Skeletal muscle tissue (tissue), 4 donors: Measurements from ENCODE around the gene XIRP1. TPM values are rescaled to one million over a fixed set of nuclear protein-coding genes. Genes with fewer than 3 reads are reported as not detected.

Experiments
- H3K27ac ChIP-seq: one replicate; pipeline ENCODE4 v1.7.0; 2013; ENCODE audit warnings: mild to moderate bottlenecking, low read depth, low read length, inconsistent platforms
- H3K27me3 ChIP-seq, 3 donors: one replicate each; pipeline ENCODE4 v1.7.0; 2013; ENCODE audit warnings: low read length in 3 of 3; ENCODE audit not compliant: control insufficient read depth in 3 of 3, insufficient read depth in 3 of 3
- H3K36me3 ChIP-seq, 3 donors: one replicate each; pipeline ENCODE4 v1.7.0; 2013; ENCODE audit warnings: low read length in 3 of 3; ENCODE audit not compliant: control insufficient read depth in 3 of 3, insufficient read depth in 3 of 3
- H3K4me1 ChIP-seq, 3 donors: one replicate each; pipeline ENCODE4 v1.7.0; 2013; ENCODE audit warnings: low read length in 3 of 3, mild to moderate bottlenecking in 3 of 3; ENCODE audit not compliant: control insufficient read depth in 3 of 3, insufficient read depth in 3 of 3
- H3K4me3 ChIP-seq, 3 donors: one replicate each; pipeline ENCODE4 v1.7.0; 2013; ENCODE audit warnings: low read length in 3 of 3
- H3K9ac ChIP-seq, 3 donors: one replicate each; pipeline ENCODE4 v1.7.0; 2013; ENCODE audit warnings: low read length in 3 of 3, mild to moderate bottlenecking in 3 of 3, moderate library complexity in 2 of 3, low read depth in 1 of 3
- H3K9me3 ChIP-seq, 3 donors: one replicate each; pipeline ENCODE4 v1.7.0; 2013; ENCODE audit warnings: low read length in 3 of 3; ENCODE audit not compliant: control insufficient read depth in 3 of 3
- total RNA-seq: library from RNA; depleted of rRNA; stranded (reverse); fragments of >200 nt; gene quantifications from one replicate; pipeline ENCODE4 v1.2.3, GENCODE V29; 2014
- donor health status: Osteomylitis.

Gene XIRP1
- total RNA-seq, 1 donor from 2014 or later, result 30.8 TPM

- H3K27ac ChIP-seq, result peak overlapping the region; percentile 100
- no peaks in the 10 kb centered on the region for H3K9me3 ChIP-seq
- no peaks in the 10 kb centered on the region for H3K27me3 ChIP-seq
- H3K4me1 ChIP-seq, result peaks cover 19 to 33% (median 25%) of the 10 kb centered on the region in 3 donors
- peaks cover 0 to under 1% (median 0%) of the 10 kb centered on the region in 3 donors for H3K36me3 ChIP-seq
- peak overlapping the region in 2 of 3 donors; percentile 29 to 54 for H3K4me3 ChIP-seq
- H3K9ac ChIP-seq, result peak overlapping the region; percentile 62 to 79 (median 74)
Observed at GRCh38 chr3:39196671-39197356, 4.4 kb upstream of the XIRP1 start.

- H3K27ac ChIP-seq, result peak overlapping the region; percentile 100
- peaks cover 19 to 39% (median 29%) of the 10 kb centered on the region in 3 donors for H3K4me1 ChIP-seq
- H3K4me3 ChIP-seq, result peak overlapping the region in 2 of 3 donors; percentile 29 to 54
Observed at GRCh38 chr3:39196034-39196433, 3.6 kb upstream of the XIRP1 start.

GRCh38 chr3:39193391-39193790 is 996 bp upstream of the XIRP1 start:
- H3K9ac ChIP-seq, result peak overlapping the region; percentile 5 to 79 (median 69)
- peak overlapping the region; percentile 100 for H3K27ac ChIP-seq
- H3K27me3 ChIP-seq, result no peaks in the 10 kb centered on the region
- H3K4me3 ChIP-seq, result peak overlapping the region in 1 of 3 donors; percentile 49
- H3K4me1 ChIP-seq, result peaks cover 32 to 66% (median 52%) of the 10 kb centered on the region in 3 donors
- no peaks in the 10 kb centered on the region for H3K9me3 ChIP-seq
- H3K36me3 ChIP-seq, result peaks cover 0 to 19% (median 7%) of the 10 kb centered on the region in 3 donors

More at GRCh38 chr3:39196034-39196433, 3.6 kb upstream of the XIRP1 start:
- H3K9me3 ChIP-seq, result no peaks in the 10 kb centered on the region
- H3K9ac ChIP-seq, result peak overlapping the region; percentile 36 to 79 (median 74)
- H3K27me3 ChIP-seq, result no peaks in the 10 kb centered on the region
- peaks cover 0 to 7% (median 0%) of the 10 kb centered on the region in 3 donors for H3K36me3 ChIP-seq

GRCh38 chr3:39191773-39192172 is 622 bp downstream of the XIRP1 start:
- Histone ChIP-seq H3K9me3 (no peaks in the 10 kb centered on the region), H3K4me1 (peaks cover 46 to 79% (median 68%) of the 10 kb centered on the region in 3 donors), H3K27ac (peak overlapping the region; percentile 100)

GRCh38 chr3:39191111-39191510 is 1.3 kb downstream of the XIRP1 start:
- Histone ChIP-seq H3K27ac (peak overlapping the region; percentile 100), H3K27me3 (no peaks in the 10 kb centered on the region), H3K4me3 (peak overlapping the region; percentile 79 to 93 (median 91)), H3K9me3 (no peaks in the 10 kb centered on the region), H3K4me1 (peaks cover 46 to 79% (median 68%) of the 10 kb centered on the region in 3 donors), H3K36me3 (peaks cover 18 to 41% (median 28%) of the 10 kb centered on the region in 3 donors), H3K9ac (peak overlapping the region; percentile 95 to 99 (median 99))

More at GRCh38 chr3:39191773-39192172, 622 bp downstream of the XIRP1 start:
- Histone ChIP-seq H3K4me3 (peak overlapping the region; percentile 79 to 93 (median 91)), H3K36me3 (peaks cover 11 to 35% (median 22%) of the 10 kb centered on the region in 3 donors), H3K9ac (peak overlapping the region; percentile 95 to 99 (median 99)), H3K27me3 (no peaks in the 10 kb centered on the region)

- H3K9ac ChIP-seq, result peak overlapping the region; percentile 95 to 99 (median 99)
- H3K36me3 ChIP-seq, result peaks cover 24 to 48% (median 34%) of the 10 kb centered on the region in 3 donors
- H3K4me3 ChIP-seq, result peak overlapping the region; percentile 79 to 93 (median 91)
- no peaks in the 10 kb centered on the region for H3K9me3 ChIP-seq
- peak overlapping the region; percentile 100 for H3K27ac ChIP-seq
- no peaks in the 10 kb centered on the region for H3K27me3 ChIP-seq
- H3K4me1 ChIP-seq, result peaks cover 49 to 80% (median 68%) of the 10 kb centered on the region in 3 donors
Observed at GRCh38 chr3:39190281-39191025, 1.9 kb downstream of the XIRP1 start.

GRCh38 chr3:39189959-39190269 is 2.5 kb downstream of the XIRP1 start:
- H3K36me3 ChIP-seq, result peaks cover 28 to 53% (median 40%) of the 10 kb centered on the region in 3 donors
- H3K4me1 ChIP-seq, result peaks cover 50 to 85% (median 74%) of the 10 kb centered on the region in 3 donors
- peak overlapping the region; percentile 95 to 99 (median 99) for H3K9ac ChIP-seq
- no peaks in the 10 kb centered on the region for H3K9me3 ChIP-seq
- H3K27ac ChIP-seq, result peak overlapping the region; percentile 100
- H3K27me3 ChIP-seq, result no peaks in the 10 kb centered on the region
- H3K4me3 ChIP-seq, result peak overlapping the region; percentile 79 to 93 (median 91)

GRCh38 chr3:39189150-39189958 is 3.0 kb downstream of the XIRP1 start:
- H3K27ac ChIP-seq, result peak overlapping the region; percentile 100
- H3K9me3 ChIP-seq, result no peaks in the 10 kb centered on the region
- H3K9ac ChIP-seq, result peak overlapping the region; percentile 50 to 99 (median 63)
- peaks cover 33 to 59% (median 45%) of the 10 kb centered on the region in 3 donors for H3K36me3 ChIP-seq
- peaks cover 54 to 90% (median 79%) of the 10 kb centered on the region in 3 donors for H3K4me1 ChIP-seq
- H3K4me3 ChIP-seq, result peak overlapping the region; percentile 34 to 70 (median 64)
- no peaks in the 10 kb centered on the region for H3K27me3 ChIP-seq
